SK-N-SH (cell line): ENCODE measurements around the gene ZNF519.
"Not testable (repeated sequence)": the region's sequence is repeated elsewhere in the genome, so short reads cannot be mapped to it uniquely, and the experiment has no call there.

Experiments
- CHD2 ChIP-seq: fragments of 150-350 bp; IDR thresholded peaks from 2 replicates; pipeline ENCODE4 v1.6.1; 2018; ENCODE audit warnings: low read length; ENCODE audit not compliant: partially characterized antibody
- CTCF ChIP-seq: fragments of 200-600 bp; sonication (generic); IDR thresholded peaks from 2 replicates; pipeline ENCODE4 v1.6.1; 2017; ENCODE audit warnings: antibody characterized with exemption, mild to moderate bottlenecking, moderate library complexity
- GATA2 ChIP-seq: sonication (generic); formaldehyde crosslinking; IDR thresholded peaks from 2 replicates; pipeline ENCODE4 v1.5.0; 2020; ENCODE audit warnings: mild to moderate bottlenecking, missing genetic modification reagents
- NFIC ChIP-seq: IDR thresholded peaks from 2 replicates; pipeline ENCODE4 v1.4.0; 2012; ENCODE audit warnings: borderline replicate concordance
- POLR2AphosphoS5 ChIP-seq: IDR thresholded peaks from 2 replicates; pipeline ENCODE4 v1.6.1; 2012; ENCODE audit warnings: low read depth, low read length
- RFX5 ChIP-seq: IDR thresholded peaks from 2 replicates; pipeline ENCODE4 v1.6.1; 2012; ENCODE audit warnings: mild to moderate bottlenecking, improper control_type of control experiment, low read length
- USF1 ChIP-seq: IDR thresholded peaks from 2 replicates; pipeline ENCODE4 v1.4.0; 2012; ENCODE audit warnings: low read depth, borderline replicate concordance

GRCh38 chr18:14149916-14150420, 17.7 kb upstream of the ZNF519 start:
- TF ChIP-seq CHD2; CTCF; GATA2 (CRISPR knock-in tag); USF1; POLR2AphosphoS5; NFIC; RFX5: not testable (repeated sequence)
